ENCODE data around the gene PHC3.
"Not testable (repeated sequence)": the region's sequence is repeated elsewhere in the genome, so short reads cannot be mapped to it uniquely, and the experiment has no call there.

PHC3 gene

GRCh38 chr3:170137986-170138385 is 43.5 kb downstream of the PHC3 start:
- in situ Hi-C loops (cut with MboI; ENCODE audit: low sequenced_read_pairs), result no loop called here

- in situ Hi-C loops (cut with MboI; ENCODE audit: low sequenced_read_pairs), result no loop called here
Measured at GRCh38 chr3:170132335-170132734, 49.2 kb downstream of the PHC3 start.

- in situ Hi-C loops (cut with MboI; ENCODE audit: low sequenced_read_pairs), result no loop called here
Measured at GRCh38 chr3:170130532-170130931, 51.0 kb downstream of the PHC3 start.

GRCh38 chr3:170128977-170129431 is 52.5 kb downstream of the PHC3 start:
- in situ Hi-C loops (cut with MboI; ENCODE audit: low sequenced_read_pairs), result no loop called here

- in situ Hi-C loops (cut with MboI; ENCODE audit: low sequenced_read_pairs), result no loop called here
Measured at GRCh38 chr3:170128259-170128976, 53.1 kb downstream of the PHC3 start.

GRCh38 chr3:170117134-170117533 is 64.4 kb downstream of the PHC3 start:
- in situ Hi-C loops (cut with MboI; ENCODE audit: low sequenced_read_pairs), result no loop called here

- in situ Hi-C loops (cut with MboI; ENCODE audit: low sequenced_read_pairs), result not testable (repeated sequence)
Measured at GRCh38 chr3:170114165-170114564, 67.4 kb downstream of the PHC3 start.

- in situ Hi-C loops (cut with MboI; ENCODE audit: low sequenced_read_pairs), result no loop called here
Measured at GRCh38 chr3:170111147-170111771, 70.3 kb downstream of the PHC3 start.

GRCh38 chr3:170109579-170110293 is 71.8 kb downstream of the PHC3 start:
- in situ Hi-C loops (cut with MboI; ENCODE audit: low sequenced_read_pairs), result no loop called here

GRCh38 chr3:170108955-170109354 is 72.6 kb downstream of the PHC3 start:
- in situ Hi-C loops (cut with MboI; ENCODE audit: low sequenced_read_pairs), result no loop called here

- in situ Hi-C loops (cut with MboI; ENCODE audit: low sequenced_read_pairs), result no loop called here
Measured at GRCh38 chr3:170107941-170108340, 73.6 kb downstream of the PHC3 start.

GRCh38 chr3:170102431-170102830 is 79.1 kb downstream of the PHC3 start:
- in situ Hi-C loops (cut with MboI; ENCODE audit: low sequenced_read_pairs), result no loop called here

GRCh38 chr3:170100944-170101343 is 80.6 kb downstream of the PHC3 start:
- in situ Hi-C loops (cut with MboI; ENCODE audit: low sequenced_read_pairs), result no loop called here

GRCh38 chr3:170098753-170099152 is 82.8 kb downstream of the PHC3 start:
- in situ Hi-C loops (cut with MboI; ENCODE audit: low sequenced_read_pairs), result no loop called here

GRCh38 chr3:170096342-170096741 is 85.2 kb downstream of the PHC3 start:
- in situ Hi-C loops (cut with MboI; ENCODE audit: low sequenced_read_pairs), result no loop called here

- in situ Hi-C loops (cut with MboI; ENCODE audit: low sequenced_read_pairs), result no loop called here
Measured at GRCh38 chr3:170095771-170096170, 85.8 kb downstream of the PHC3 start.

- in situ Hi-C loops (cut with MboI; ENCODE audit: low sequenced_read_pairs), result no loop called here
Measured at GRCh38 chr3:170092907-170093306, 88.6 kb downstream of the PHC3 start.

GRCh38 chr3:170090601-170090981 is 90.9 kb downstream of the PHC3 start:
- in situ Hi-C loops (cut with MboI; ENCODE audit: low sequenced_read_pairs), result no loop called here

GRCh38 chr3:170089862-170090600 is 91.5 kb downstream of the PHC3 start:
- in situ Hi-C loops (cut with MboI; ENCODE audit: low sequenced_read_pairs), result no loop called here

- in situ Hi-C loops (cut with MboI; ENCODE audit: low sequenced_read_pairs), result no loop called here
Measured at GRCh38 chr3:170085396-170085795, 96.1 kb downstream of the PHC3 start.

- in situ Hi-C loops (cut with MboI; ENCODE audit: low sequenced_read_pairs), result no loop called here
Measured at GRCh38 chr3:170083343-170083742, 98.2 kb downstream of the PHC3 start.

Measured in HL-60/S4 treated with phorbol 12-myristate 13-acetate at 8.2 ng/mL for 4 days and 3 days (cell line).